ENCODE data around the gene TBC1D19.

DNA sequence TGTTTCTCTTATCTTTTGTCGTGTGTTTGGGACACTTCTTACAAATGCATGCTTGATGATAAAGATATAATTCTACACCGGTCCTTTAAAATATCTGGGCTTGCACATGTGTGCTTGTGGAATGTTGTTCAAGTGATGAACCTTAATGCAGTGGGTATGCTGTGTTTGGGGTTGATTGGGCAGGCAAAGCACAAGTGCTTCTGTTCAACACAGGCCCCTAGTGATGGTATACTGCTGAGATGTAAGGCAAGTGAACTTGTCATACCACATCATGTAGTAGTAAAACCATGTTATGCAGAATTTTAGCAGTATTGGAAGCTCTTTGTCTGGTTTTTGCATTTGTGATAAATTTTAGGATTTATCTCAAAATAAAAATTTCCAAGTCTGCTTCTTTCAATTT, 23.9 kb downstream of the TBC1D19 start:
- TF ChIP-seq EZH2 (IDR thresholded peaks at IDR 0.05; ENCODE audit: low read length, unreplicated experiment) (no peak), EZH2phosphoT487 (IDR thresholded peaks at IDR 0.05; ENCODE audit: borderline replicate concordance, low read length) (no peak)
- TF ChIP-seq, protein P1, sequence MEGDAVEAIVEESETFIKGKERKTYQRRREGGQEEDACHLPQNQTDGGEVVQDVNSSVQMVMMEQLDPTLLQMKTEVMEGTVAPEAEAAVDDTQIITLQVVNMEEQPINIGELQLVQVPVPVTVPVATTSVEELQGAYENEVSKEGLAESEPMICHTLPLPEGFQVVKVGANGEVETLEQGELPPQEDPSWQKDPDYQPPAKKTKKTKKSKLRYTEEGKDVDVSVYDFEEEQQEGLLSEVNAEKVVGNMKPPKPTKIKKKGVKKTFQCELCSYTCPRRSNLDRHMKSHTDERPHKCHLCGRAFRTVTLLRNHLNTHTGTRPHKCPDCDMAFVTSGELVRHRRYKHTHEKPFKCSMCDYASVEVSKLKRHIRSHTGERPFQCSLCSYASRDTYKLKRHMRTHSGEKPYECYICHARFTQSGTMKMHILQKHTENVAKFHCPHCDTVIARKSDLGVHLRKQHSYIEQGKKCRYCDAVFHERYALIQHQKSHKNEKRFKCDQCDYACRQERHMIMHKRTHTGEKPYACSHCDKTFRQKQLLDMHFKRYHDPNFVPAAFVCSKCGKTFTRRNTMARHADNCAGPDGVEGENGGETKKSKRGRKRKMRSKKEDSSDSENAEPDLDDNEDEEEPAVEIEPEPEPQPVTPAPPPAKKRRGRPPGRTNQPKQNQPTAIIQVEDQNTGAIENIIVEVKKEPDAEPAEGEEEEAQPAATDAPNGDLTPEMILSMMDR (conservative IDR thresholded peaks at IDR 0.05; ENCODE audit: low read depth, low read length) = no peak

Data from PC-3 (cell line).